Bronchus fibroblast of lung (primary cell): Measurements from ENCODE around the gene FBLIM1. TPM values are rescaled to one million over a fixed set of nuclear protein-coding genes. Genes with fewer than 3 reads are reported as not detected.

Experiments used
- total RNA-seq: library from RNA; depleted of rRNA; stranded (reverse); fragments of >200 nt; gene quantifications from 2 replicates; pipeline ENCODE4 v1.2.3, GENCODE V29; 2015

Gene FBLIM1
- 61.7 and 63.5 TPM in 2 replicates for total RNA-seq

GRCh38 chr1:15758343-15758931 lies at the start of gene FBLIM1:
Gene FBLIM1 (plus strand): TSS chr1:15758795. CDS start chr1:15764984, 6,189 bp downstream.

GRCh38 chr1:15736038-15736891 lies 22.3 kb upstream of the FBLIM1 start, which contains the start of gene SLC25A34:
Gene SLC25A34 (plus strand): TSS chr1:15736258. CDS start chr1:15736486, 228 bp downstream.

DNA sequence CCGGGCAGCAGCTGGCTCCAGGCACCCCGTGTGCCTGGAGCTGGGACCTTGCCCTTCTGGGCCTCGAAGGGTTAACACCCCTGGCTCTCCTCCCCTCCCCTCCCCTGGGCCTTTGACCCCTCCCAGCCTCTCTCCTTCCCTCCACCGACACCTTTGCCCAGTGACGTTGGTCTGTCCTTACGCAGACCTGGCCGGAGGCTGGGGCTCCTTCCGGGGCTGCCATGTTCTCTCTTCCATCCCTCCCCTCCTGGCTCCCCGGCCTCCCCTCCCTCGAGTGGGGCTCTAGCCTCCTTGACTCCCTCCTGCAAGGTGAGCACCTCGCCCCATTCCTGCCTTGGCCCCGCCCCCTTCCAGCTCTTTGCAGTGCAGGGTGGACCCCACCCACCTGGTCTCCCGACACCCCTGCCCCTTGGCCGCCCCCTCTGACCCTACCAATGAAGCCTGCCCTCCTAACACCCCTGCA lies 16.2 kb upstream of the FBLIM1 start, which contains the start of gene TMEM82:
Gene TMEM82, plus strand, starts transcription at position 161 of the 463 bp plus-strand sequence. Its CDS starts 61 bp downstream, at position 222.

DNA sequence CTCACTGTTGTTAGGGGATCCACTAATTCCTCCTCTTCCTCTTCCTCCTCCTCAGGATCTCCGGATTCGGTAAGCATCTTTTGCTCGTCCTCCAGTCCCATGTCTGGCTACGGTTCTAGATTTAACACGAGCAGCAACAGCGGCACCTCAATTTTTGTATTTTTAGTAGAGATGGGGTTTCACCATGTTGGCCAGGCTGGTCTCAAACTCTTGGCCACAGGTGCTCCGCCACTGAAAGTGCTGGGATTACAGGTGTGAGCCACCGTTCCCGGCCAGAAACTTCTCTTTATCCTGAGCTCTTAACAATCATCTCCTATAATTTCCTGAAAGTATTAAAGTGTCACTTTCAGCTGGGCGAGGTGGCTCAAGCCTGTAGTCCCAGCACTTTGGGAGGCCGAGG lies 49.0 kb downstream of the FBLIM1 start, which contains the start of gene UQCRHL:
Gene UQCRHL, minus strand, starts transcription at position 101 of the 400 bp plus-strand sequence. Its CDS starts 0 bp downstream, at position 101.

Other genes with a start within 250 kb of the FBLIM1 start
- 7.4 and 8.6 TPM in 2 replicates for gene CASP9, start 234.6 kb upstream of the FBLIM1 start, total RNA-seq
- 7.0 and 7.2 TPM in 2 replicates for gene DNAJC16, start 231.9 kb upstream of the FBLIM1 start, total RNA-seq
- 2.1 and 3.9 TPM in 2 replicates for gene AGMAT, start 173.7 kb upstream of the FBLIM1 start, total RNA-seq
- gene DDI2, start 141.3 kb upstream of the FBLIM1 start, total RNA-seq = 3.9 and 4.3 TPM in 2 replicates
- gene PLEKHM2, start 74.5 kb upstream of the FBLIM1 start, total RNA-seq = 27.6 and 28.7 TPM in 2 replicates
- 0.15 and 0.17 TPM in 2 replicates for gene SLC25A34, start 22.5 kb upstream of the FBLIM1 start, total RNA-seq
- not detected in 2 replicates for gene TMEM82, start 16.3 kb upstream of the FBLIM1 start, total RNA-seq
- 0.89 and 1.2 TPM in 2 replicates for gene UQCRHL, start 48.9 kb downstream of the FBLIM1 start, total RNA-seq
- 4.5 and 4.7 TPM in 2 replicates for gene SPEN, start 88.9 kb downstream of the FBLIM1 start, total RNA-seq
- gene ZBTB17, start 217.3 kb downstream of the FBLIM1 start, total RNA-seq = 21.9 and 22.9 TPM in 2 replicates
- gene SRARP, start 245.4 kb downstream of the FBLIM1 start, total RNA-seq = not detected in 2 replicates